Germinal center (tissue), 1 donor: ENCODE data around the gene TRAF3IP1.
A peak's percentile ranks its signal among the peaks of the same experiment; 100 is the strongest.
"Not testable (repeated sequence)": the region's sequence is repeated elsewhere in the genome, so short reads cannot be mapped to it uniquely, and the experiment has no call there.

Experiments
- DNase-seq: peaks from one replicate; pipeline ENCODE4 v3.0.0; 2012; ENCODE audit warnings: mixed read lengths, low spot score

Gene TRAF3IP1

DNA sequence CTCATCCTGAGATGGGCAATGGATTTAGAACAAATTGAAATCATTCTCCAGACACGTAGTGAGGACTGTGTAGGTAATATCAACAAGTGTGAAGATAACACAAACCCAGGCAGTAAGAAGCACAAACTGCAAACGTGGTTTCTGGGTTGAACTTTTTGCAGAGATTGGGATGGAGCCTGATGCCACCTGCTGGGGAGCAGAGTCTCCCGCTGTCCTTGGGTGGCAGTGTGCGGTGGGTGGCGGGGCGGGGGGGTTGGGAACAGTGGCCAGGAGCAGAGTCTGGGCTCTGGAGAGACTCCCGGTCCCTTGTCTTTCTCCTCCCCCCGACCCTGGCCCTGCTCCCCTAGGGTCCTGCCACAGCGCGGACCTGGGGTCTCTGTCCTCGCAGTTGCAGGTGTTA is 19.5 kb downstream of the TRAF3IP1 start:
- DNase-seq: no peak

DNA sequence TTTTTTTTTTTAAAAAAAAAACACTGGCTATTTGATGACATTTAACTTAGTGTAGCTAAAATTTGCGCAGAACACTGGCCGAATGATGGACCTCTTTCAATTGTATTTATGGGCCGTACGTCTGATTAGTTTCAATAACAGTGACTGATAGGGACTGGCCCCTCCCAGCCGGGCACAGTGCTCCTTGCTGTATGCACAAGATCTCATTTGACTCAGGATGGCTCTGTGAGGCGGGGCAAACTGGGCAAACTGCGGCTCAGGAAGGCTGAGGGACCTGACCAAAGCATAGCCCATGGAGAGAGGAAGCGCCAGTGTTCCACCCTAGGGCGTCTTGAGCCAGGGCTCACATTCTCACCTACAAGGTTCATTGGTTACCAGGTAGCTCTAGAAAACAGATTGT is 21.2 kb downstream of the TRAF3IP1 start:
- no peak for DNase-seq

DNA sequence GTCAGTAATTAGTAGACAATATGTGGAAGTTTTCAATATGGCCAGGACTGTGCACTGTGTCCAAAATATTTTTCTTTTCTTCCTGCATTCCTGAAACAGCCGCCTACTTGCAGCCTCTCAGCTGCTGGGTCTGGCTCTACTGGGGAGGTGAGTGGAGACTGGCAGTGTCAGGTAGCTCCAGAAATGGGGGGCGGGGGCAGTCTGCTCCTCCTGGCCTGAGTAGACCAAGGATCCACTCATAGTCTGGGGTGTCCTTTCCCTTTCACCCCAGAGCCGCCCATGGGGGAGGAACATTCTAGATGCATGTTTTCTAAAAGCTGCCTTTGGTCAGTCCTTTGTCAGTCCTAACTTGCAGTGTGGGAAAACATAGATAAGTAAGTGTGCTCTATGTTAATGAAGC is 23.7 kb downstream of the TRAF3IP1 start:
- DNase-seq: no peak

DNA sequence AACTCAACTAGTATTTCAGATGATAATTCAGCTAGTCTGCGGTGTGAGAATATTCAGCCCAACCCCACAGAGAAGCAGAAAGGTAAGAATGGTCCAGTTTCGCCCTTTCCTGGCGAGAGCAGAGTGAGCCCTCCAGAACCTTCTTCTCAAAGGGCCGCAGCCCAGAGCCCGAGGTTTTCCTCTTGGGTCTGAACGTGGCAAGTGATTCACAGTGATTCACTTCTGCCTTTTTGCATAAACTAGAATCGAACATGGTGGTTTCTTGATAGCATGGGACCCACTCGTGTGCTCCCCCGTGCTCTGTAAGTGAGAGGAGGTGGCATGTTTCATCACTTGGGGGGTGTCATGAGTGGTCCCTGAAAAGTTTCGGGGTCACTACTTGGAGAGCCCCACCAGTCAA is 24.2 kb downstream of the TRAF3IP1 start:
- no peak for DNase-seq

DNA sequence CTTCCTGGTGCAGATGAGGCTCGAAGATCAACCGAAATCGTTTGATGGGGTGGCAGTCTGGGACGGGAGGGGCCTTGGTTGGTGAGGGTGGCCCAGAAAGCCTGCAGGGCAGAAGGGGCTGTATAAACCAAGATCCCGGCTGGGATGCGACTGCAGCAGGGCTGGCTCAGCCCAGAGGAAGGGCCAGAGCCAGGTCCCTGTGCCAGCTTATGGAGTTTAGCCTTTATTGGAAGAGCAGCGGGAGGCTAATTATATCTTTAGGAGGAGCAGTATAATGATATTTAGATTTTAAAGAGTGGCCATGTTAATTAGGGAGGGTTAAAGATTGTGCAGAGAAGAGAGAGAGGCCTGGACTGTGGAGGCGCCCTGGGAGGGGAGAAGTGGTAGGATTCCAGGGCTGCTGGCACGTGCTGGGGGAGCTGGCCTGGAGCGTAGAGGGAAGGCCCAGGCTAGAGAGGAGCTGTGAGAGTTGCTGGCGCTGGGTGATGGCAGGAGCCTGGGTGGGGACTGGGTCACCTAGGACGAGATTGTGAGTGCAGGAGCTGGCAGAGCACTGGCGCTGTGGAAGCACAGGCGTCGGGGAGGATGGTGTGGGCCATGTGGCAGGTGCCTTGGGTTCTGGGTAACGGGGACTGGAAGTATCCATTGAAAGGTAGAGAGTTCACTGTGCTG is 25.1 kb downstream of the TRAF3IP1 start:
- no peak for DNase-seq

DNA sequence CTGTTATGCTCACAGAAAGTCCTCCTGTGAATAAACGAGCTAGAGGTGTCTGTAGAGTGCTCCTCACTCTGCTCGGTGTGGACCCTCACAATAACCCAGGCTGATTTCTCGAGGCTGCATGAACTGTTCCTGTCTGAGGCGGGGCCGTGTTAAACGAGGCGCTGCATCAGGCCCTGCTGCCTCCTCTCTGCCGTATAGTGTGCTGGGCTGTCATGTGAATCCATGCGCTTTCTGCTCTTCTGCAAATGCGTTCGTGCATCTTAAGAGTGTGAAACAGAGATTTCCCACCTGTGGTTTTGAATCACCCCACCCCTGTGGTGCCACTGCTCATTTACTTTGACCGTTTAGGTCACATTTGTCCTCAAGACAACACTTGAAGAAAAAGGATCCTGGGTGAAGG is 26.2 kb downstream of the TRAF3IP1 start:
- peak; percentile 25 for DNase-seq

DNA sequence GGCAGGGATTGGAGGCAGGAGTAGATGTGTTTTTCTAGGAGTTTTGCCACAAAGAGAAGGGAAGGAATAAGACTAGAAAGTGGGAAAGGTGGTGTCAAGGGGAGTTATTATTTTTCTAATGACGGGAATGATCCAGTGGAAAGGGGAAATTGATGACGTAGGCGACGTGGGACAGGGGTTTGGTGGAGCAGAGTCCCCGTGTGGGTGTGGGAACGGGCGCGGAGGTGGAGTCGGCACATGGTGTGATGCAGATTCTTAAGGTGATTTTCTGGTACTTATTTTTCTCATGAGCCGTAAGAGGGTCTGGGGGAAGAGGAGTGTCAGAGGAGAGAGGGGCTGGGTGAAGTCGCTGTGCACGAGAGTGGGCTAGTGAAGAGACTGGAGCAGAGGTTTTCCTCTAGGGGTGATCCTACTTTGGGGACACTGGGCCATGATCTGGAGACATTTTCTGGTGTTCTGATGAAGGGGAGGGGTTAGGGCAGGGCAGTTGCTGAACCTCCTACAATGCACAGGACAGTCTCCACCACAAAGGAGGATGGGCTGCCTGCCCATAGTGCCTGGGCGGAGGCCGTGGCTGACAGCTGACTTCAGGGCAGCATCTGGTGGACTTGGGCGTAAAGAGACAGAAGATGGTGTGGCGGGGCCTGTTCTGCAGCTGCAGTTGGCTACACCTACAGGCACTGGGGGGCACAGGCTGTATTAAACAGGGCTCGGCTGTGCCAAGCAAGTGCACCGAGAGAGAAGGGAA is 30.0 kb downstream of the TRAF3IP1 start:
- DNase-seq: no peak

DNA sequence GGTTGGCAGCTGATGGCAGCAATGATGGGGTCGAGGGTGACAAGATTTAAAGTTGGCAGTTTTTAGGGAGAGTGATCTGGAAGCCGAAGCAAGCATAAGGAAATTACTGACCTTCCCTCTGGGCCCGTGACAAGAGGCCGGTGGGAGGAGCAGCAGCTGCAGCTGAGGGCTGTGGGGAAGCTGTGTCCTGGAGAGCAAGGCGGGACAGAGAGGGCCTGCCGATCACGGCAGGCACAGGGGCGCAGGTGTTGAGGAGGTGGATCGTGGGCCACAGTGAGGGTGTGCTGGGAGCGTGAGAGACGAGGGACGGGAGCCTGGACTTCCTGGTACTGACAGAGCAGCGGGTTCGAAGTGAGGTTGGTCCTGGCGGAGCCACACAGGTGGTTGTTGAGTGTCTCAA is 31.0 kb downstream of the TRAF3IP1 start:
- no peak for DNase-seq

DNA sequence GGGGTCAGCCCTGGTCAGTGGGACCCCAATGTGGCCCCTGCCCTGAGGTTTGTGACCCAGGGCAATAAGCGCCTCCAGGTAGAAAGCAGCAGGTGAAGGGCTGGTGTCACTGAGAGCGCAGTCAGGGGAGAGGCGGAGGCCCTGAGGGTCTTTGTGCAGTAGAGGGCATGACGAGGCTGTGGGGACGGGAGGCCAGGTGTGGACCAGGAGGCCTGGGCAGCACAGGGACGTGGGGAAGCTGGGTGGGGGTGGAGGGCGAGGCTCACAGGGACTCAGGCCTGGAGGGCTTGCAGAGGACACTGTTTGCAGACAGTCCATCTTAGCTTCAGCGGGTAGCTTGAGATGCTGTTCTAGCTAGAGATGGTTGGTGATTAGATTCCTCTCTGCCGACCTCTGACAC is 32.0 kb downstream of the TRAF3IP1 start:
- DNase-seq: no peak

DNA sequence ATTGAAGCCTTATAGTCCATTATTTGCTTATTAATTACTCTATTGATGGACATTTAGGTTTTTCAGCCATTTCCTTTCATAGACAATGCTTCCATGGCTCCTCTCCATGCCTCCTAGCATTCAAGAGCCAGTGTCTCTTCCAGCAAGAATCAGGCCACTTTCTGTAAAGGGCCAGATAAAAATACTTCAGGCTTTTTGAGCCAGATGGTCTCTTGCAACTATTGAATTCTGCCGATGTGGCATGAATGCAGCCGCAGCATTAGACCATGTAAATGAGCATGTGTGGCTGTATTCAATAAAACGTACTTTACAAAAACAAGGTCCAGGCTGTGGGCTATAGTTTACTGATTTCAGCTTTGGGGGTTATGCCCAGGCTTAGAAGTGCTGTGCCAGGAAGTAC is 38.5 kb downstream of the TRAF3IP1 start:
- DNase-seq: no peak

DNA sequence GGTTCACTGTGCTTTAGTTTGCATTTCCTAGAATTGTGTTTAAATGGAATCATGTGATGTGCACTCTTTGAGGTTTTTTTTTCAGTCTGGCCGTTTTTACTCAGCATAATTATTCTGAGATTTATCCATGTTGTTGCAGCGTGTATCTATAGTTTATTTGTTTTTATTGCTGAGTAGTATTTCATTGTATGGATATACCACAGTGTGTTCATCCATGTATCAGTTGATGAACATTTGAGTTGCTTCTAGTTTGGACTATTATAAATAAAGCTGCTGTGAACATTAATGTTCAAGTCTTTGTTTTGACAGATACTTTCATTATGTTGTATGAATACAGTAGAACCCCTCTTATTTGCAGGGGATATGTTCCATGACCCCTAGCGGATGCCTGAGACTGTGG is 39.1 kb downstream of the TRAF3IP1 start:
- DNase-seq: no peak

DNA sequence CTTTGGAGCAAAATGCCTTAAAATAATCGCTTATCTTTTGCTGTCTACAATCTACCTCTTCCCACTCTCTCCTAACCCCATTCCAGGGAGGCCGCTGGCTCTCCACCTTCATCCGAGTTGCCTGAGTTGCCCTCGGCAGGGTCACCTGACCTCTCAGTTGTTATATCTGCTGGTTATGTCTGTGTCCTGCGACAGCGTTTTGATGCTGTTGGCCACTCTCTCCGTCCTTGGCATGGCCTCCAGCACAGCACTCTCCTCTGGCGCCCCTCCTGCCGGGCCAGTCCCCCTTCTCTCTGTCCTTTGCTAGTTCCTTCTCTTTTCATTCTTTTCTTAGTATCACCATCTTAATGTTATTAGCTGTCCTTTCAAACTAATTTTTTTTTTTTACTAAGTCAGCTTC is 41.6 kb downstream of the TRAF3IP1 start:
- no peak for DNase-seq

DNA sequence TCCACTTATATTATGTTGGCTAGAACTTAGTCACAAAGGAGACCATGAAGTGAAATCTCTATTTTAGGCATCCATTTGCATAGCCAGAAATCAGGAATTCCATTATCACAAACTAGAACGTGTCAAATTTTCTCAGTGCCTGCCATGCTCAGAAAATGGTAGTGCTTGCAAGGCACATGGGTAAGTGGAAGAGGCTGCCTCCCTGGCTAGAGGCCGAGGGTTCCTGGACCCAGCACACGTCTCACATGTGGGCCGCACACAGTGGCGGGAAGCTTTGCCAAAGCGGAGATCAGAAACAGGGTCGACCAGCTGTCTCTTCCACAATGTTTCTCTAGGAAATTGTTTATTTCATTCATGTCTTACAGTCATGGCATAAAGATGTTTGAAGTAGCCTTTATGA is 42.3 kb downstream of the TRAF3IP1 start:
- DNase-seq: no peak

DNA sequence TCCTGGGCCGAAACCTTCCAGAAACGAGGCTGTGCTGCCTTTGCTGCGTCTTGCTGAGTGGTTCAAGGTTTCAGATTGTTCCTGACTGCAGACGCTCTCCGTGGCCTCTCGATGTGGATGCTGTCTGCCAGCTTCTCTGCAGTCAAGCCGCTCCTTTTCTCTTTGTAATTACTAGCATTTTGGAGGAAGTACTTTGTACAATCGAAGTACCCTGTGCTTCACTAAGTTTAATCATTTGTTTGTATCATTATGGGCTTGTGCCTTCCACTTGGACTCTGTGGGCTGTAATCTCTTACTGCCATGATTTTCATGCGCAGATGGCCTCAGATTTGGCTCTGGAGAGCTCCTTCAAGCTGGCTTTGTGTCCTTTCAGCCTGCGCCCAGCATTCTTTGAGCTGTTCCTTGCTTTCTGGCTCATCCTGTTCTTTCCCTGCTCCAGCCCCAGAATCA is 49.3 kb downstream of the TRAF3IP1 start:
- no peak for DNase-seq

DNA sequence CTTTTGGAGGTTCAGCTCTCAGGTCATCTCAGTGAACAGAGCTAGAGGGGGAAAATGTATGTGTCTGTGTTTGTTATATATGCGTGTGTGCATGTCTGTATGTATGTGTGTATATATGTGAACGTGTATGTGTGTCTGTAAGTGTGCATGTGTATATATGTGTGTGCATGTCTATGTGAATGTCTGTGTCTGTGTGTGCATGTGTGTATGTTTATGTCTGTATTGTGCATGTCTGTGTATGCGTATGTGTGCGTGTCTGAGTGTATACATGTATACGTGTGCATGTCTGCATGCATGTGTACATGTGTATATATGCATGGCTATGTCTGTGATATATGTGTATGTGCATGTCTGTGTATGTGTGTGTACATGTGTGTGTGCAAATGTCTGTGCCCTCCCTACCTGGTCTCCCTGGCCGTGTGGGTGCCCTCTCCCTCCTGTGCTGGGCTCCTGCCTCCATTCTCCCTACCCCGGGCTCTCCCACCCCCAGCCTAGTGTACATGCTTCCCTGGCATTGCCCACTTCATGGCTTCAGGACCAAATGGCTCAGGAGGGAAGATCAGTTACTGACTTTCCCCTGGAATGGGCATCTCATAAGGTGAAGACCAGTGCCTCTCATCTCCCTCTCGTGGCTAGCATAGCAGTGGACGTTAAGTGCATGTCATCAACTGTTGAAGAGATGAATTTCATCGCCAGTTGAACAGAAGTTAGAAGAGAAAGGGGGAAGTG is 49.9 kb downstream of the TRAF3IP1 start:
- DNase-seq: no peak

DNA sequence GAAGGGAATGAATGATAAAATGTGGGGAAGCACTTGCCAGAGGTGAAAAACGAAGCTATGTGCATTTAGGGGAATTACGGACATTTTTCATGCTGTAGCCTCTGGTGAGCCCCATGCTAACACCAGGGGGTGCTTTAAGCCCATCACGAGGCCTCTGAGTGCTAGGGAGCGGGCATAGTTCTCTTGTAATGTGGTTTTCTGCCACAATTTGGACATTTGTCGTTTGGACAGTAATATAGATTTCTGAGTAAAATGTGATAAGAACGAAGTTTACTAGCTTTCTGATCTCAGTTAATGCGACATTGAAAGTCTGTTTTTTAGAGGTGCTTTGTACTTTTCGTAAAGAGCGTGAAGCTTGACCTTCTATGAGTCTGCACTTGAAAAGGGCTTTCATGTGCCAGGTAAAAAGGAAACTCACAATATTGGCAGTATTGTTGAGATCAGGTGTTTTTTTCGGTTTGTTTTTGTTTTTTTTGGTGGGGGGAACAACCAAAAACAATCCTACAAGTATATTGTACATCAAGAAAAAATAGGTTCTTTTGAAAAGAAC is 50.6 kb downstream of the TRAF3IP1 start:
- peak; percentile 47 for DNase-seq

DNA sequence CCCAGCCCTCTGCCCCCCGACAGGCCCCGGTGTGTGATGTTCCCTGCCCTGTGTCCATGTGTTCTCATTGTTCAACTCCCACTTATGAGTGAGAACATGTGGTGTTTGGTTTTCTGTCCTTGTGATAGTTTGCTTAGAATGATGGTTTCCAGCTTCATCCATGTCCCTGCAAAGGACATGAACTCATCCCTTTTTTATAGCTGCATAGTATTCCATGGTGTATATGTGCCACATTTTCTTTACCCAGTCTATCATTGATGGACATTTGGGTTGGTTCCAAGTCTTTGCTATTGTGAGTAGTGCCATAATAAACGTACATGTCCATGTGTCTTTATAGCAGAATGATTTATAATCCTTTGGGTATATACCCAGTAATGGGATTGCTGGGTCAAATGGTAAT is 52.0 kb downstream of the TRAF3IP1 start:
- not testable (repeated sequence) for DNase-seq

DNA sequence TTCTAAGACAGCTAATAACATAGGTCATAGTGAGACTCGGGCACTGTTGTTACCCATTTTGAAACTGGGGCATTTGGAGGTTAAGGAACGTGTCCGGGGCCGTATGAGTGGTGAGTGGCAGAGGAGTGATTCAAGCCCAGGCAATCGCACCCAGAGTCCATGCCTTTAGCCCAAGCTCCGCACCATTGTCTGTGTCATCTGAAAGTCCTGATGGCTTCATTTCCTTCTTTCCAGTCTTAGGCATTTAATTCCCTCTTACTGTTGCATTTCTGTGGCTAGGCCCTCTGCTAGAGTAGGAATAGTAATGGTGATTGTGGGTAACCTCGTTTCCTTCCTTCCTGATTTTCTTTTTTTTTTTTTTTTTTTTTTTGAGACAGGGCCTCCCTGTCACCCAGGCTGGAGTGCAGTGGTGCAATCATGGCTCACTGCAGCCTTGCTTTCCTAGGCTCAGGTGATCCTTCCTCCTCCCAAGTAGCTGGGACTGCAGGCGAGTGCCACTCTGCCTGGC is 56.6 kb downstream of the TRAF3IP1 start:
- no peak for DNase-seq

DNA sequence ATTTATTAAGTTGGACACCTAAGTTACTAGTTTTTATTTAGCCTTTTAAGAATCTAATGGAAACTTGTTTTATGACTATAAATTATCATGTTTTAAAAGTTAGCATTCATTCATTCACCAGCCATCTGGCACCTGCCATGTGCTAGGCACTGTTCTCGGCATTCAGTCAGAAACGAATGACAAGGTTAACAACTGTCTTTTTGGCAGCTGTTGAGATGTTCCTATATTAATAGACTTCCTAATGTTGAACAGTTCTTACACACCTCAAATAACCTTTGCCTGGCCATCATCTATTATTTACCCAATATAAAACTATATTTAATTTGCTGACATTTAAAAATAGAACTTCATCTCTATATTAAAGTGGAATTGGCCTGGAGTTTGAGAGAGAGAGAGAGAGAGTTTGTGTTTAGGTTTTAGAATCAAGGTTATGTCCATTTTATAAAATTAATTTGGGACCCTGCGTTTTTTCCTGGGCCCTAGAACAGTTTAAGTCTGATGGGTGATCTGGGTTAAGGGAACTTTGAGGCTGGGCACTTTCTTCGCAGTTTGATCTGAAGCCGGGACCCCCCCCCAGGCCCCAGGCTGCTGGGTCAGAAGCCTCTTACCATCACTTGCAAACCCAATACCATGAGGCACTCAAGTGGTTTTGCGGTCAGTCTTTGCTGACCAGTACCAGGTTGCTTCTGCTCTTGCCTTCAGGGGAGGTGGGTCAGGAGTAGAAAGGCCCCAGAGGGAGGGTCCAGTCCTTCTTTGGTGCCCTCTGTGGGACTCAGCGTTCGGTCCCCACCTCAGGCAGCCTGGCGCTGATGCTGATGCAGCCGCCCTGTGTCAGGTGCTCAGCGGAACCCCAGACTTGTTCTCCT is 58.1 kb downstream of the TRAF3IP1 start:
- no peak for DNase-seq

DNA sequence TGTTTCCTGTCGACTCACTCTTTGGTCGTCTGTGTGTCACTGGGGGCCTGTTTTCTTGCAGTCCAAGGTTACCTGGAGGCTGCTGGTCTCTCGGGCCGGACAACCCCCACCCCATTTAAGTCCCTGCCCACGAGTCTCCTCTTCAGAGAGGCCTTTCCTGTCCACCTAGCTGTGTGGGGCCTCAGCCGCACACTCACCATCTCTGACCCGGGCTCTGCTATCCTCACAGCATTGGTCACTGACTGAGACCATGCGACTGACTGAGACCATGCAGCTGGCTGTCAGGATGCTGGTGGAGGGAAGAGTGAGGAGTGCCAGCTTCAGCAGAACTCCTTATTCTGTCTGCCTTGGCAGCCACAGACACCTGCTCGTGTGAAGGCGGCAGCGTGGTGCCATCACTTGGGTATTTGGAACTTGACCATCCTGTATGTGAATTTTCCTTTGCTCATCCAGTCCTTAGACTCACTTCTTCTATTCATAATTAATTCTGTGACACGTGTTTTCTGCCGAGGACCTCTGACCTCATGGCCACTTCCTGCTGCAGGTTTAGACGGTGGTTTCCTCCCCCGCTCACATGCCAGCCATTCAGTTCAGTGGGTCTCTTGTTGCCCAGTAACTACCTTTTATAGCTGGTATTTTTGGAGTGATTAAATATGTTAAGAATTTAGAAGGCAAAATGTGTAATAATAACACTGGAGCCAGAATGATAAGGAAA is 58.9 kb downstream of the TRAF3IP1 start:
- DNase-seq: no peak

DNA sequence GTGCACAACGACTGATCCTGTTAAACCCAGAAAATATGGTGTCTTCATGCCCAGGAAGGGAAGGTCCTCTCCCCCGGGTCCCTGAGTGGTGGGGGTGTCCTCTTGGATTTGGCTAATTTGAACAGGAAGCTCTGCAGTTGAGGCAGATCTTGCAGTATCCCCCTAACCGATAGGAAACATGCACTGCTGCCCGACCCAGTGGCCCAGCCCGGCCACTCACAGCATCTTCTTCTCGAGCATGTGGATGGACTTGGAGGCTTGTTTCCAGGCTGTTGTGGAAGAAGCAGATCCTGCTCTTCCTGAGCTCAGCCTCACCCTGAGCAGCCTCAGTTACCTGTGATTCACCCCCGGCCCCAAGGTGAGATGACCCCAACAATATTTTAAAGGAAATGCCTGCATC is 60.0 kb downstream of the TRAF3IP1 start:
- no peak for DNase-seq
